ENCODE results near the gene KAT2A.

DNA sequence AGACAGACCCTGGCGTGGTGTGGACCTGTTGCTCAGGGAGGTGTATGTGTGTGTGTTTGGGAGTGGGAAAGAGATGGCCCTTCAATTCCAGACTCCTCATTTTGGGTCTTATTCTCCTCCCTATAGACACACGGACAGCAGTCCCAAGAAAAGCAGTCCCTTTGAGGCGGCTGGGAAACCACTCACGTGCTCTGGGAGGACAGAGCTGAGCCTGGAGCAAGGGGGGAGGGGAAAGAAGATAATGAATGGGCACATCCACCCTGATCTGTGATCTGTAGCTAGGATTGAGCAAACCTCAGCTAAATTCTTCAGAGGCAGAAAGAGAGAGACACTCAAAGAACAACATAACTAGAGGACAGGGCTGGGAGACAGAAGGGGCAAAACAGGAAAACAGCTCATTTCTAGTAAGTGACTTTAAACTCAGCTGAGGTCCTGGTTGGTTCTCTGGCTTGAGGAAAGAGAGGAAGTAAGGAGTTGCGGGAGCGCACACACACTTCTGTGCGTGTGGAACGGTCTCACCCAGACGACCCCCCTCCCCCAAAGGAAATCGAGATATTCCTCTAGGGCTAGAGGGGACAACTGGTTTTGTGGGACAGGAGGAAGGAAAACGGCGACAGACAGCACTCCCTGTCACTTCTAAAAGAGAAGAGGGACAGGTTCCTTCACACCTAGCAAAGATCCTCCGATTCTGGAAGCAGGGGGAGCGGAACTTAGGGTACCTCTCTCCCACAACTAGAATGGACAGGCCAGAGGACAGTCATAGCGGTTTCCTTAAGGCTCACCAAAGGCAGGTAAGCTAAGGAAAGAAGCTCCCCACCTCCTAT is 33.0 kb upstream of the KAT2A start:
- TF ChIP-seq CTCF (IDR thresholded peaks at IDR 0.05; ENCODE audit: insufficient read depth, low read length, poor library complexity, severe bottlenecking) = no peak
- no peak for TF ChIP-seq EZH2phosphoT487 (conservative IDR thresholded peaks at IDR 0.05; ENCODE audit: low read length)
